ENCODE data around the gene NFATC1.

The NFATC1 gene

GRCh38 chr18:79456105-79456980, 60.6 kb downstream of the NFATC1 start:
- no peak for ATAC-seq
- no peak for TF ChIP-seq TOX (CRISPR knock-in tag; IDR thresholded peaks at IDR 0.05; ENCODE audit: borderline replicate concordance)
- TF ChIP-seq GLIS3 (CRISPR knock-in tag; IDR thresholded peaks at IDR 0.05): no peak
- no peak for TF ChIP-seq SNAI2 (CRISPR knock-in tag; IDR thresholded peaks at IDR 0.05)
- TF ChIP-seq ZNF565 (CRISPR knock-in tag; conservative IDR thresholded peaks at IDR 0.05; ENCODE audit: low read depth): no peak
- TF ChIP-seq ZFP3 (CRISPR knock-in tag; IDR thresholded peaks at IDR 0.05): no peak
- no peak for TF ChIP-seq ISL1 (CRISPR knock-in tag; IDR thresholded peaks at IDR 0.05)
- TF ChIP-seq POU6F1 (CRISPR knock-in tag; IDR thresholded peaks at IDR 0.05; ENCODE audit: borderline replicate concordance, low read depth): no peak
- TF ChIP-seq, protein P1, sequence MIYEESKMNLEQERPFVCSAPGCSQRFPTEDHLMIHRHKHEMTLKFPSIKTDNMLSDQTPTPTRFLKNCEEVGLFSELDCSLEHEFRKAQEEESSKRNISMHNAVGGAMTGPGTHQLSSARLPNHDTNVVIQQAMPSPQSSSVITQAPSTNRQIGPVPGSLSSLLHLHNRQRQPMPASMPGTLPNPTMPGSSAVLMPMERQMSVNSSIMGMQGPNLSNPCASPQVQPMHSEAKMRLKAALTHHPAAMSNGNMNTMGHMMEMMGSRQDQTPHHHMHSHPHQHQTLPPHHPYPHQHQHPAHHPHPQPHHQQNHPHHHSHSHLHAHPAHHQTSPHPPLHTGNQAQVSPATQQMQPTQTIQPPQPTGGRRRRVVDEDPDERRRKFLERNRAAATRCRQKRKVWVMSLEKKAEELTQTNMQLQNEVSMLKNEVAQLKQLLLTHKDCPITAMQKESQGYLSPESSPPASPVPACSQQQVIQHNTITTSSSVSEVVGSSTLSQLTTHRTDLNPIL (CRISPR knock-in tag; IDR thresholded peaks at IDR 0.05; ENCODE audit: low read depth): no peak
- no peak for TF ChIP-seq TSHZ2 (CRISPR knock-in tag; IDR thresholded peaks at IDR 0.05)
- TF ChIP-seq ARNTL (CRISPR knock-in tag; IDR thresholded peaks at IDR 0.05; ENCODE audit: borderline replicate concordance, low read depth): no peak
- TF ChIP-seq, protein P2, sequence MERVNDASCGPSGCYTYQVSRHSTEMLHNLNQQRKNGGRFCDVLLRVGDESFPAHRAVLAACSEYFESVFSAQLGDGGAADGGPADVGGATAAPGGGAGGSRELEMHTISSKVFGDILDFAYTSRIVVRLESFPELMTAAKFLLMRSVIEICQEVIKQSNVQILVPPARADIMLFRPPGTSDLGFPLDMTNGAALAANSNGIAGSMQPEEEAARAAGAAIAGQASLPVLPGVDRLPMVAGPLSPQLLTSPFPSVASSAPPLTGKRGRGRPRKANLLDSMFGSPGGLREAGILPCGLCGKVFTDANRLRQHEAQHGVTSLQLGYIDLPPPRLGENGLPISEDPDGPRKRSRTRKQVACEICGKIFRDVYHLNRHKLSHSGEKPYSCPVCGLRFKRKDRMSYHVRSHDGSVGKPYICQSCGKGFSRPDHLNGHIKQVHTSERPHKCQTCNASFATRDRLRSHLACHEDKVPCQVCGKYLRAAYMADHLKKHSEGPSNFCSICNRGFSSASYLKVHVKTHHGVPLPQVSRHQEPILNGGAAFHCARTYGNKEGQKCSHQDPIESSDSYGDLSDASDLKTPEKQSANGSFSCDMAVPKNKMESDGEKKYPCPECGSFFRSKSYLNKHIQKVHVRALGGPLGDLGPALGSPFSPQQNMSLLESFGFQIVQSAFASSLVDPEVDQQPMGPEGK (CRISPR knock-in tag; IDR thresholded peaks at IDR 0.05; ENCODE audit: borderline replicate concordance): no peak
- TF ChIP-seq ESRRG (CRISPR knock-in tag; IDR thresholded peaks at IDR 0.05): no peak
- no peak for TF ChIP-seq RARB (CRISPR knock-in tag; IDR thresholded peaks at IDR 0.05)
- TF ChIP-seq BACH2 (CRISPR knock-in tag; IDR thresholded peaks at IDR 0.05; ENCODE audit: borderline replicate concordance): no peak
- no peak for TF ChIP-seq ZC3H10 (CRISPR knock-in tag; IDR thresholded peaks at IDR 0.05)
- no peak for TF ChIP-seq OSR1 (CRISPR knock-in tag; IDR thresholded peaks at IDR 0.05)

DNA sequence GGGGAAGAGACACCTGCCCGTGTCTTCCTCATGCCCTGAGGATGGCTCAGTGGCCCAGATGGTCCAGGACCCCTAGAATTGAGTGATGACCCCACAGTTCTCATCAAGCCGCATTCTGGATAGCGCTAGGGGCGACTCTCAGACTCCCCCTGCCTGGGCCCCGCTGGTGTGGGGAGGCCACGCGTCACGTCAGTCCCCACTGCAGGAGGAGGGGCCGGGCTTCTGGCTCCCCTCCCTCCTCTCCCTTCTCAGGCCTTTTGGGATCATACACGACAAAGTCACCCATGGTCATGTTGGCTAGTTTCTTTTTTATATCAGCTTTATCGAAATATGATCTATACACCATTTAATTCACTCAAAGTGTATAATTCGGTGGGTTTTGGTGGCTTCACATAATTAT, 61.5 kb downstream of the NFATC1 start:
- ATAC-seq: no peak
- TF ChIP-seq TSHZ2 (CRISPR knock-in tag; IDR thresholded peaks at IDR 0.05) (no peak), ESRRG (CRISPR knock-in tag; IDR thresholded peaks at IDR 0.05) (no peak), TOX (CRISPR knock-in tag; IDR thresholded peaks at IDR 0.05; ENCODE audit: borderline replicate concordance) (no peak), ZC3H10 (CRISPR knock-in tag; IDR thresholded peaks at IDR 0.05) (no peak), TCF4 (CRISPR knock-in tag; IDR thresholded peaks at IDR 0.05; ENCODE audit: borderline replicate concordance) (no peak), PPARA (CRISPR knock-in tag; IDR thresholded peaks at IDR 0.05; ENCODE audit: borderline replicate concordance) (no peak), CSDC2 (CRISPR knock-in tag; IDR thresholded peaks at IDR 0.05) (no peak), ISL1 (CRISPR knock-in tag; IDR thresholded peaks at IDR 0.05) (no peak)
- TF ChIP-seq, protein P1 (CRISPR knock-in tag; IDR thresholded peaks at IDR 0.05; ENCODE audit: low read depth): no peak
